Measurements from ENCODE around the gene SCN5A. TPM values are rescaled to one million over a fixed set of nuclear protein-coding genes. Genes with fewer than 3 reads are reported as not detected.

The SCN5A gene
- total and polyA plus RNA-seq, 2 of the 13 experiments (the other 11 are each of a cell fraction or from before 2014, with no cell fraction given), result 0.22 TPM; not detected in 1

GRCh38 chr3:38562467-38562925 lies 87.0 kb downstream of the SCN5A start:
- intact Hi-C loops (cut with micrococcal nuclease; ENCODE audit: unreplicated experiment) (no loop called here), in situ Hi-C loops (cut with HindIII; ENCODE audit: extremely low pct_ligation_motif_present, low pct_unique_long_range_greater_than_20kb) (no loop called here)
- ChIA-PET POLR2A (no interaction called here), CTCF (ENCODE audit: low intra/inter-chr PET ratio, low total read pairs) (no interaction called here)
- Histone ChIP-seq H3K27me3 (ENCODE audit: control insufficient read depth in 1 of 2, insufficient read depth in 2 of 2, low read length in 2 of 2) (peaks cover 1 to 22% of the 10 kb centered on the region in 2 experiments; a peak in 2 of 5 replicates), H3K27ac (ENCODE audit: extremely low read length, insufficient read depth, low read length) (no peak overlapping the region), H3K4me1 (ENCODE audit: insufficient read depth, low read length) (no peaks in the 10 kb centered on the region), H4K20me1 (ENCODE audit: insufficient read depth, low read length) (peaks cover 2% of the 10 kb centered on the region; the same call in 1 of the 2 replicates), H2AFZ (ENCODE audit: low read length) (no peak overlapping the region), H3K4me3 (replicated peaks in 1 of 3; ENCODE audit: insufficient read depth in 1 of 3, low read depth in 2 of 3, low read length in 3 of 3) (no peak overlapping the region), H3K9me3 (ENCODE audit: low read length) (no peaks in the 10 kb centered on the region), H3K9ac (ENCODE audit: insufficient read depth, low read depth, low read length) (no peak overlapping the region), H3K36me3 (replicated peaks in 1 of 2; ENCODE audit: control insufficient read depth in 1 of 2, insufficient read depth in 2 of 2, low read length in 2 of 2) (no peaks in the 10 kb centered on the region), H3K79me2 (ENCODE audit: insufficient read depth, low read length) (no peaks in the 10 kb centered on the region), H3K4me2 (ENCODE audit: low read depth, low read length) (no peak overlapping the region)
- no peak for DNase-seq (ENCODE audit: low spot score)
- TF ChIP-seq ZNF264 (CRISPR knock-in tag; IDR thresholded peaks at IDR 0.05), result no peak
- TF ChIP-seq ETV5 (CRISPR knock-in tag; IDR thresholded peaks at IDR 0.05; ENCODE audit: borderline replicate concordance), result no peak
- no peak for TF ChIP-seq SAFB2 (CRISPR knock-in tag; IDR thresholded peaks at IDR 0.05; ENCODE audit: borderline replicate concordance, low read depth)
- no peak for TF ChIP-seq ZNF614 (CRISPR knock-in tag; IDR thresholded peaks at IDR 0.05; ENCODE audit: borderline replicate concordance)
- TF ChIP-seq ZNF564 (CRISPR knock-in tag; IDR thresholded peaks at IDR 0.05), result no peak
- no peak for TF ChIP-seq ZNF639 (CRISPR knock-in tag; conservative IDR thresholded peaks at IDR 0.05)
- WGBS (ENCODE audit: low lambda C conversion rate), result 86% methylated on average over 6 of the region's 7 CpGs
- ATAC-seq, result no peak
- no peak for FAIRE-seq
- no TSS peak for BruUV-seq (replicated peaks)

- Histone ChIP-seq H2AFZ (ENCODE audit: low read length) (no peak overlapping the region), H3K4me1 (ENCODE audit: insufficient read depth, low read length) (no peaks in the 10 kb centered on the region), H3K27ac (ENCODE audit: extremely low read length, insufficient read depth, low read length) (no peak overlapping the region), H3K79me2 (ENCODE audit: insufficient read depth, low read length) (no peaks in the 10 kb centered on the region), H3K27me3 (ENCODE audit: control insufficient read depth in 1 of 2, insufficient read depth in 2 of 2, low read length in 2 of 2) (peaks cover 1 to 22% of the 10 kb centered on the region in 2 experiments; a peak in 1 of 5 replicates), H4K20me1 (ENCODE audit: insufficient read depth, low read length) (peaks cover 2% of the 10 kb centered on the region; the same call in 1 of the 2 replicates), H3K9ac (ENCODE audit: insufficient read depth, low read depth, low read length) (no peak overlapping the region), H3K4me2 (ENCODE audit: low read depth, low read length) (no peak overlapping the region), H3K36me3 (replicated peaks in 1 of 2; ENCODE audit: control insufficient read depth in 1 of 2, insufficient read depth in 2 of 2, low read length in 2 of 2) (no peaks in the 10 kb centered on the region), H3K4me3 (replicated peaks in 1 of 3; ENCODE audit: insufficient read depth in 1 of 3, low read depth in 2 of 3, low read length in 3 of 3) (no peak overlapping the region), H3K9me3 (ENCODE audit: low read length) (no peaks in the 10 kb centered on the region)
- in situ Hi-C loops (cut with HindIII; ENCODE audit: extremely low pct_ligation_motif_present, low pct_unique_long_range_greater_than_20kb), result no loop called here
- BruUV-seq (replicated peaks), result no TSS peak
- CTCF ChIA-PET (ENCODE audit: low intra/inter-chr PET ratio, low total read pairs), result no interaction called here
- DNase-seq (ENCODE audit: low spot score) (no peak), ATAC-seq (no peak), FAIRE-seq (no peak)
- POLR2A ChIA-PET, result no interaction called here
- intact Hi-C loops (cut with micrococcal nuclease; ENCODE audit: unreplicated experiment), result no loop called here
- 28% methylated on average over 7 of the region's 10 CpGs for WGBS (ENCODE audit: low lambda C conversion rate)
- TF ChIP-seq ISX (CRISPR knock-in tag; conservative IDR thresholded peaks at IDR 0.05) (no peak), ATF2 (CRISPR knock-in tag; IDR thresholded peaks at IDR 0.05) (no peak), JARID2 (CRISPR knock-in tag; IDR thresholded peaks at IDR 0.05; ENCODE audit: insufficient replicate concordance) (no peak), ZNF83 (CRISPR knock-in tag; IDR thresholded peaks at IDR 0.05; ENCODE audit: borderline replicate concordance) (no peak), ZNF546 (CRISPR knock-in tag; conservative IDR thresholded peaks at IDR 0.05) (no peak), PLRG1 (conservative IDR thresholded peaks at IDR 0.05) (no peak), ZNF383 (CRISPR knock-in tag; IDR thresholded peaks at IDR 0.05; ENCODE audit: borderline replicate concordance) (no peak)
Measured at GRCh38 chr3:38561746-38562466, 87.6 kb downstream of the SCN5A start.
